Suprapubic skin (tissue), 3 donors: ENCODE data around the gene CEP112.

ENCODE experiments used
- CTCF ChIP-seq, 2 donors: fragments of 200-600 bp in 1 of 2; fragments of 450-650 bp in 1 of 2; sonication (generic) in 1 of 2; IDR thresholded peaks; one replicate each; pipeline ENCODE4 v1.5.1; 2016 to 2019; ENCODE audit warnings: antibody characterized with exemption in 2 of 2, mild to moderate bottlenecking in 1 of 2, moderate library complexity in 1 of 2
- POLR2A ChIP-seq, 2 donors: fragments of 450-650 bp; IDR thresholded peaks; one replicate each; pipeline ENCODE4 v1.6.1; 2017; ENCODE audit warnings: antibody characterized with exemption in 2 of 2, mild to moderate bottlenecking in 2 of 2, moderate library complexity in 2 of 2

- TF ChIP-seq CTCF (IDR thresholded peaks at IDR 0.05) (no peak), POLR2A (IDR thresholded peaks at IDR 0.05) (no peak)
Measured at GRCh38 chr17:65743308-65743655, 448.7 kb downstream of the CEP112 start.
